A549 (cell line): ENCODE data around the gene EP400. TPM values are rescaled to one million over a fixed set of nuclear protein-coding genes. Genes with fewer than 3 reads are reported as not detected.
A peak's percentile ranks its signal among the peaks of the same experiment; 100 is the strongest.
"Not testable (repeated sequence)": the region's sequence is repeated elsewhere in the genome, so short reads cannot be mapped to it uniquely, and the experiment has no call there.

Experiments used
- ATAC-seq, 2 experiments: fragments of 200-7000 bp in 1 of 2; fragments of >200 bp in 1 of 2; cut with Nextera tagmentation in 1 of 2; cut with Tn5 transposase in 1 of 2; 3 replicates each; pipeline versions ENCODE4 v1.8.0 to v1.9.1; 2018 to 2020; ENCODE audit warnings: mild to moderate bottlenecking in 1 of 2, moderate library complexity in 1 of 2
- CTCF ChIA-PET: fragments of 300-600 bp; sonication (Branson Sonifier 250); formaldehyde crosslinking; extraction: SDS; loops from one replicate; lab custom pipeline; 2021; ENCODE audit warnings: antibody characterized with exemption, inconsistent platforms; lab: Yijun Ruan, JAX
- POLR2A ChIA-PET: fragments of 350-600 bp; formaldehyde crosslinking; extraction: SDS; loops from one replicate; lab custom pipeline; 2021; ENCODE audit warnings: antibody characterized with exemption, inconsistent platforms; lab: Yijun Ruan, JAX
- DNase-seq, 2 experiments: peaks; one replicate each; pipeline versions ENCODE4 v3.0.0 to v3.0.0-alpha.2; 2011 to 2016; ENCODE audit warnings: low read depth in 1 of 2, low spot score in 1 of 2
- FAIRE-seq: peaks from 2 replicates; lab custom pipeline; 2011; peaks lifted over from hg19 to GRCh38; lab: Jason Lieb, UNC
- H3K27ac ChIP-seq, 2 experiments: fragments of >200 bp; sonication (Bioruptor Twin); formaldehyde crosslinking; 3 replicates each; pipeline ENCODE4 v1.5.1; 2016 to 2017
- H3K4me1 ChIP-seq: fragments of >200 bp; sonication (Bioruptor Twin); formaldehyde crosslinking; 3 replicates; pipeline ENCODE4 v1.6.1; 2016
- H3K4me2 ChIP-seq: fragments of >200 bp; sonication (Bioruptor Twin); formaldehyde crosslinking; 3 replicates; pipeline ENCODE4 v1.6.1; 2016
- H3K4me3 ChIP-seq: fragments of >200 bp; sonication (Bioruptor Twin); formaldehyde crosslinking; 3 replicates; pipeline ENCODE4 v1.5.1; 2016
- H3K9me3 ChIP-seq: fragments of >200 bp; sonication (Bioruptor Twin); formaldehyde crosslinking; 3 replicates; pipeline ENCODE4 v1.6.1; 2016
- FOSB ChIP-seq: fragments of 250-450 bp; sonication (Bioruptor Pico); IDR thresholded peaks from 2 replicates; pipeline ENCODE4 v1.5.0; 2020; ENCODE audit warnings: mild to moderate bottlenecking, moderate library complexity
- KDM1A ChIP-seq: fragments of 200-600 bp; sonication (generic); IDR thresholded peaks from 2 replicates; pipeline ENCODE4 v1.6.1; 2016; ENCODE audit warnings: low read depth, mild to moderate bottlenecking
- KDM5A ChIP-seq: fragments of 200-600 bp; sonication (generic); IDR thresholded peaks from 2 replicates; pipeline ENCODE4 v1.6.1; 2016; ENCODE audit warnings: antibody characterized with exemption, mild to moderate bottlenecking
- MAZ ChIP-seq: fragments of 150-350 bp; IDR thresholded peaks from 2 replicates; pipeline ENCODE4 v1.6.1; 2014; ENCODE audit warnings: antibody characterized with exemption, low read depth, low read length, borderline replicate concordance
- PHF8 ChIP-seq: fragments of 200-600 bp; sonication (generic); IDR thresholded peaks from 2 replicates; pipeline ENCODE4 v1.6.1; 2016; ENCODE audit warnings: low read depth, mild to moderate bottlenecking, antibody characterized with exemption, moderate library complexity, borderline replicate concordance
- POLR2A ChIP-seq: IDR thresholded peaks from 2 replicates; pipeline ENCODE4 v1.6.1; 2012; ENCODE audit warnings: mild to moderate bottlenecking, low read length
- RNF2 ChIP-seq: fragments of 200-600 bp; sonication (generic); IDR thresholded peaks from 2 replicates; pipeline ENCODE4 v1.6.1; 2016; ENCODE audit warnings: low read depth, mild to moderate bottlenecking, antibody characterized with exemption, moderate library complexity, borderline replicate concordance
- WGBS: methylation state at CpG from one replicate; pipeline ENCODE4 v1.1.6; 2017; ENCODE audit errors: missing lambda C conversion rate; 5-methylcytosine and 5-hydroxymethylcytosine counted together
- polyA plus RNA-seq, 4 experiments: library from polyadenylated mRNA; depleted of rRNA in 3 of 4; stranded (reverse); fragments of >200 nt; fragmentation: RNase III in 1 of 4; extraction: RNeasy Plus Mini Kit Qiagen cat#74134 plus additional on column Dnase treatment in 1 of 4; gene quantifications; 2 replicates in 3 of 4; 3 replicates in 1 of 4; pipeline ENCODE4 v1.2.3, GENCODE V29; 2011 to 2017

Gene EP400
- polyA plus RNA-seq, 2 of the 4 experiments (the other 2 are of a cell fraction), result 9.7 to 15.2 TPM

- H3K4me2 ChIP-seq, result peak overlapping the region; percentile 63
- peak overlapping the region; percentile 75 to 98 for H3K27ac ChIP-seq
- not testable (repeated sequence) for H3K4me1 ChIP-seq, ATAC-seq, DNase-seq, H3K9me3 ChIP-seq, FAIRE-seq
- peak overlapping the region; percentile 36 for H3K4me3 ChIP-seq
- WGBS, result 71% methylated on average over 23 of the region's 23 CpGs
- TF ChIP-seq KDM1A, result 0 out of 2 replicates have a peak, but pooled peaks have one; percentile 15
- ChIA-PET CTCF (interaction anchor here (0.7 to 5.9 kb wide), 10 partner anchors 14 to 114 kb away, joined by 3 to 58 read pairs (median 4); no protein-coding TSS in a partner anchor), POLR2A (interaction anchor here (0.7 to 1.5 kb wide), 3 partner anchors 19 to 99 kb away, joined by 3 to 6 read pairs (median 4); no protein-coding TSS in a partner anchor)
These were observed 870 bp upstream of the EP400 start for GRCh38 chr12:131948713-131949430.

DNA sequence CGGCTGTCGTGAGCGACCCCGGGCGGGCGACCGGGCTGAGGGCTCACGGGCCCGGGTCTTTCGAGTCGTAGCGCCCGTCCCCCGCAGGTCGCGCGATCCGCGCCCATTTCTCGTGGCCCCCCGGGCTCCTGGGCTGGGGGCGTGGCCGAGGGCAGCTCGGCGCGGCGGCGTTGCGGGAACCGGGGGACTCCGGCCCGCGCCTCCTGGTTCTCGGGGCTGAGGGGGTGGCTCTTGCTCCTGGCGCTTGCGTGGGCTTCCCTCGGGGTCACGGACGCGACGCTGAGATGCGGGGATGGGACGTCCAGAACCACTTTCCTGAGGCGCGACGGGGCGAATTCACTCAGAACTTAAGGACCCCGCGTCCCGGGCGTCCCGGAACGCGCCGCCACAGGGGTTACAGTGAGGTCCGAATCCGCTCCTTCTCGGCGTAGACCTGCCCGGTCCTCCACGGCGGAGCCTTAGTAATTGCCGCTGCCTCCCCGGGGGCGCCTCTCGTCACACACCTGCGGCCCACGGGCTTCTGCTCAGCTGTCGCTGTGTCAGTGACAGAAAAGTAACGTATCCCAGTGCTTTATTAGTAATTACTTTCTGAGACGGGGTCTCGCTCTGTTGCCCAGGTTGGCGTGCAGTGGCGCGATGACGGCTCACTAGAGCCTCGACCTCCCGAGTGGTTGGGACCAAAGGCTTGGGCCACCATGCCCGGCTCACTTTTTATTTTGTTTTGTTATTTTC lies 606 bp downstream of the EP400 start:
- Histone ChIP-seq H3K27ac (peak overlapping the region; percentile 93 to 98), H3K9me3 (no peaks in the 10 kb centered on the region), H3K4me1 (peaks cover 9% of the 10 kb centered on the region), H3K4me2 (peak overlapping the region; percentile 80), H3K4me3 (peak overlapping the region; percentile 81)
- no peak for TF ChIP-seq MAZ
- TF ChIP-seq KDM5A, result peak; percentile 42; the same call in 1 of the 2 replicates
- TF ChIP-seq RNF2, result no peak
- TF ChIP-seq PHF8, result peak; percentile 13; the same call in 1 of the 2 replicates
- peak; percentile 26 to 33; a peak in 5 of 6 replicates for ATAC-seq
- DNase-seq, result no peak
- WGBS, result 4% methylated on average over 48 of the region's 79 CpGs
- ChIA-PET CTCF (interaction anchor here (0.6 to 5.9 kb wide), 23 partner anchors 12 to 849 kb away, joined by 3 to 58 read pairs (median 3); no protein-coding TSS in a partner anchor), POLR2A (interaction anchor here (0.8 to 1.5 kb wide), 2 partner anchors 14 to 20 kb away, joined by 3 to 6 read pairs; no protein-coding TSS in a partner anchor)
- no peak for FAIRE-seq

- ATAC-seq, DNase-seq, H3K4me3 ChIP-seq, H3K4me2 ChIP-seq, H3K27ac ChIP-seq, FAIRE-seq, H3K9me3 ChIP-seq, POLR2A ChIA-PET: not testable (repeated sequence)
- H3K4me1 ChIP-seq, result peaks cover 26% of the 10 kb centered on the region
- CTCF ChIA-PET, result interaction anchor here (5.9 kb wide), 1 partner anchor 102 kb away, joined by 58 read pairs; no protein-coding TSS in a partner anchor
- WGBS, result 92% methylated on average over 9 of the region's 9 CpGs
These were observed 4.1 kb downstream of the EP400 start for GRCh38 chr12:131953810-131954209.

DNA sequence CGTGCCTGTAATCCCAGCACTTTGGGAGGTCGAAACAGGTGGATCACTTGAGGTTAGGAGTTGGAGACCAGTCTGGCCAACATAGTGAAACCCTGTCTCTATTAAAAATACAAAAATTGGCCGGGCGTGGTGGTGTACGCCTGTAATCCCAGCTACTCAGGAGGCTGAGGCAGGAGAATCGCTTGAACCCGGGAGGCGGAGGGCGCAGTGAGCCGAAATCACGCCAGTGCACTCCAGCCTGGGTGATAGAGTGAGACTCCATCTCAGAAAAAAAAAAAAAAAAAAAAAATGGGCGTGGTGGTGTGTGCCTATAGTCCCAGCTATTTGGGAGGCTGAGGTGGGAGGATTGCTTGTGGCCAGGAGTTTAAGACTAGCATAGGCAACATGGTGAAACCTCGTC lies 4.7 kb downstream of the EP400 start:
- ATAC-seq, DNase-seq, H3K9me3 ChIP-seq, FAIRE-seq, H3K4me3 ChIP-seq, H3K27ac ChIP-seq, H3K4me2 ChIP-seq: not testable (repeated sequence)
- peaks cover 26% of the 10 kb centered on the region for H3K4me1 ChIP-seq
- CTCF ChIA-PET, result interaction anchor here (0.6 to 5.9 kb wide), 4 partner anchors 12 to 146 kb away, joined by 3 to 58 read pairs (median 8); no protein-coding TSS in a partner anchor
- POLR2A ChIA-PET, result interaction anchor here (0.7 kb wide), 1 partner anchor 13 kb away, joined by 3 read pairs; no protein-coding TSS in a partner anchor
- 91% methylated on average over 13 of the region's 13 CpGs for WGBS

- FAIRE-seq (no peak), ATAC-seq (peak in 1 of 2 experiments; percentile 11; a peak in 2 of 6 replicates), DNase-seq (no peak)
- Histone ChIP-seq H3K4me3 (no peak overlapping the region), H3K9me3 (no peaks in the 10 kb centered on the region), H3K4me1 (peaks cover 21% of the 10 kb centered on the region), H3K4me2 (no peak overlapping the region), H3K27ac (no peak overlapping the region)
- ChIA-PET CTCF (interaction anchor here (1.3 to 1.8 kb wide), 3 partner anchors 9 to 108 kb away, joined by 3 to 7 read pairs (median 4); no protein-coding TSS in a partner anchor), POLR2A (no interaction called here)
- 86% methylated on average over 4 of the region's 4 CpGs for WGBS
- 0 out of 2 replicates have a peak, but pooled peaks have one; percentile 5 for TF ChIP-seq POLR2A
- no peak for TF ChIP-seq FOSB (CRISPR knock-in tag)
These were observed 9.4 kb downstream of the EP400 start for GRCh38 chr12:131959116-131959515.
